Prostate gland (tissue), 2 donors: Measurements from ENCODE around the gene VSIG1. TPM values are rescaled to one million over a fixed set of nuclear protein-coding genes. Genes with fewer than 3 reads are reported as not detected.
A peak's percentile ranks its signal among the peaks of the same experiment; 100 is the strongest.

ENCODE experiments used
- DNase-seq: peaks from one replicate; pipeline ENCODE4 v3.0.0-alpha.2; 2019; ENCODE audit warnings: low spot score
- H3K27ac ChIP-seq, 2 donors: fragments of 200-600 bp; sonication (generic); 2 replicates each; pipeline ENCODE4 v1.5.1; 2017 to 2019
- H3K27me3 ChIP-seq: fragments of 200-600 bp; sonication (generic); replicated peaks from 2 replicates; pipeline ENCODE4 v1.5.1; 2019; ENCODE audit not compliant: insufficient read depth
- H3K36me3 ChIP-seq, 2 donors: fragments of 200-600 bp; sonication (generic); 1 replicate in 1 of 2; 2 replicates in 1 of 2; pipeline versions ENCODE4 v1.5.1 to v1.8.1; 2017 to 2019
- H3K4me1 ChIP-seq: fragments of 200-600 bp; sonication (generic); replicated peaks from 2 replicates; pipeline ENCODE4 v1.5.1; 2019
- H3K4me3 ChIP-seq, 2 donors: fragments of 200-600 bp; sonication (generic); 2 replicates each; pipeline ENCODE4 v1.5.1; 2017 to 2019
- H3K9me3 ChIP-seq: fragments of 200-600 bp; sonication (generic); 2 replicates; pipeline ENCODE4 v1.5.1; 2017
- CTCF ChIP-seq, 4 experiments: fragments of 200-600 bp in 2 of 4; fragments of 450-650 bp in 2 of 4; sonication (generic) in 2 of 4; IDR thresholded peaks; 1 replicate in 3 of 4; 2 replicates in 1 of 4; pipeline ENCODE4 v1.5.1; 2016 to 2019; ENCODE audit warnings: antibody characterized with exemption in 4 of 4, mild to moderate bottlenecking in 2 of 4, moderate library complexity in 2 of 4
- POLR2A ChIP-seq: fragments of 450-650 bp; IDR thresholded peaks from one replicate; pipeline ENCODE4 v1.6.1; 2016; ENCODE audit warnings: antibody characterized with exemption, mild to moderate bottlenecking
- POLR2AphosphoS5 ChIP-seq: sonication (generic); formaldehyde crosslinking; IDR thresholded peaks from one replicate; pipeline ENCODE4 v1.6.1; 2017; ENCODE audit warnings: antibody characterized with exemption
- WGBS: methylation state at CpG from one replicate; pipeline ENCODE4 v1.1.5; 2018; 5-methylcytosine and 5-hydroxymethylcytosine counted together
- intact Hi-C: fragments of 100-400 bp; cut with DNase I; formaldehyde crosslinking; loops from one replicate; pipeline ENCODE4 v1.14.2; 2022
- total RNA-seq, 2 donors: library from RNA; depleted of rRNA; stranded (reverse); fragments of >200 nt; gene quantifications; one replicate each; pipeline ENCODE4 v1.1.0, GENCODE V29; 2016

VSIG1 gene
- total RNA-seq, 2 donors from 2014 or later: 0.41 to 250 TPM

- peak overlapping the region; percentile 51 to 52 for H3K4me3 ChIP-seq
- H3K36me3 ChIP-seq: no peaks in the 10 kb centered on the region
- peak overlapping the region; percentile 79 to 86 for H3K27ac ChIP-seq
- WGBS: 2% methylated on average over 15 of the region's 20 CpGs
- H3K9me3 ChIP-seq: no peaks in the 10 kb centered on the region
- intact Hi-C loops: no loop called here
- TF ChIP-seq POLR2AphosphoS5 (no peak), CTCF (IDR thresholded peaks at IDR 0.05) (no peak), POLR2A (no peak)
- H3K27me3 ChIP-seq: no peaks in the 10 kb centered on the region
- H3K4me1 ChIP-seq: no peaks in the 10 kb centered on the region
- DNase-seq: no peak
Measured at GRCh38 chrX:108090491-108091263, 45.8 kb downstream of the VSIG1 start.

DNA sequence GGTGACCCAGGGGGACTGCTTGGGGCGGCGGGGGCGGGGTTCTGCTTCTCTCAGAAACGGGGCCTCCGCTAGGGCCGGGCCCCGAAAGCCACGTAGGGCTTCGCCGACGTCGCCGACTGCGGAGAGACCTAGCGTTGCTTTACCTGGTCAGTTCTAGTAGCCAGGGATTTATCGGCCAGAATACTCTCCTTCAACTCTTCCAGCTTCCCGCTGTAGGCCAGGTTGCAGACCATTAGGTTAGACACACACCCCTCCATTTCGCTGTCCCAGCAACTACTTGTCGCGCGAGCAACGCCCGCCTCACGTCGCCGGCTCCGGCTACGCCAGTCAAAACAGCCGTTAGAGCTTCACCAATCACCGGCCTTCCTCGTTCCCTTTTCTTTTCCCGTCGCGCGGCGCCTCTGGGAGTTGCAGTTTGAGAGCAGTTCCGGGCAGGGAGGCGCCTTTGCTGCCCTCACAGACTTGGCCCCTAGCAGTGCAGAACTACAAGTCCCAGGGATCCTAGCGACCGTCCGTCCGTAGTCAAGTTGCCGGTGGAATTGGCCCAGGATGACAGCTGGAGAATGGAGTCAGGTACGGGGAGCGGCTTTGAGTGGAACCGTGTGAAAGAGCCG is 46.5 kb downstream of the VSIG1 start, which contains the start of the genes ATG4A and PSMD10:
TSS of gene ATG4A (plus strand) at position 515 of the 614 bp plus-strand sequence. CDS start at position 564, 49 bp downstream.
TSS of gene PSMD10 (minus strand) at position 279 of the 614 bp plus-strand sequence. CDS start at position 257, 22 bp downstream.
- TF ChIP-seq POLR2A: peak; percentile 78
- TF ChIP-seq POLR2AphosphoS5: peak; percentile 88
- TF ChIP-seq CTCF (IDR thresholded peaks at IDR 0.05): peak in 1 of 4 experiments; percentile 34
- H3K9me3 ChIP-seq: no peaks in the 10 kb centered on the region
- peak within 1 kb of the TSS; percentile 79 to 86 for H3K27ac ChIP-seq
- WGBS: 0% methylated on average over 27 of the region's 47 CpGs
- H3K4me1 ChIP-seq: no peaks in the 10 kb centered on the region
- H3K27me3 ChIP-seq: no peaks in the 10 kb centered on the region
- H3K4me3 ChIP-seq: peak within 1 kb of the TSS; percentile 51 to 52
- no peaks in the 10 kb centered on the region for H3K36me3 ChIP-seq
- intact Hi-C loops: no loop called here
- DNase-seq: peak; percentile 93

DNA sequence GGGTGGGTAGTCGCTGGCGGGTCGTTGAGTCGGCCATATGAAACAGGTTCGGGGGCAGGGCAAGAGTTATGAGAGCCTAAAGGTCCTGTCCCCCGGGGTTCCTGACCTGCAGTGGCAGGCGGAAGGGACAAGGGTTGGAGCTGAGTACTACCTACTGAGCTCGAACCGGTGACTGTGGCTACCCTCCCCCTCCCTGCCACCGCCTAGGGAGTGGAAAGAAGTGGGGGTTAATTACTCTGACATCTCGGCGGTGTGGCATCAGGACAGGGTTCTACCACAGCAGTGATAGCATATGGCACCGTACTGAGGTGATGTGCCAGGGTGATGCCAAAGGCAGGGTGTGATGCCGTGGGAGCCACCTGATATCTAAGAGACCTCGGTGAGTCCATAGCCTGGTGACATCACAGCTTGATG is 47.0 kb downstream of the VSIG1 start:
- DNase-seq: no peak
- intact Hi-C loops: no loop called here
- Histone ChIP-seq H3K4me3 (peak overlapping the region; percentile 51 to 52), H3K36me3 (no peaks in the 10 kb centered on the region), H3K9me3 (no peaks in the 10 kb centered on the region), H3K27me3 (no peaks in the 10 kb centered on the region), H3K27ac (peak overlapping the region; percentile 56 to 79), H3K4me1 (no peaks in the 10 kb centered on the region)
- WGBS: 2% methylated on average over 15 of the region's 15 CpGs
- TF ChIP-seq CTCF (IDR thresholded peaks at IDR 0.05) (no peak), POLR2AphosphoS5 (no peak), POLR2A (no peak)

DNA sequence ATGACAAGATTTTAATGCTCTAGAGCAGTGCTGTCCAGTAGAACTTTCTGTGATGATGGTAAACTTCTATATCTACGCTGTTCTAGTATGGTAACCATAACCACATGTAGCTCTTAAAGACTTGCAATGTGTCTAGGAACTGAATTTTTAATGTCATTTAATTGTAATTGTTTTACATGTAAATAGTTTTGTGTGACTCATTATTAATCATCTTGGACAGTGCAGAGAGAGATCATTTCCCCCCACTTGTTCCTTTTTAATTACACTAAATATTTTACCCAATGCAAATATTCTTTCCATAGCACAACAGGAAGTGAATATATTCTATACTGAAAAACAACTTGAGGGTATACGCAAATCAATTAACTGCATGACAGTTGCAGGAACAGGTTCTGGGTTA is 52.5 kb downstream of the VSIG1 start:
- no peak for DNase-seq
- H3K4me3 ChIP-seq: no peak overlapping the region
- H3K9me3 ChIP-seq: no peaks in the 10 kb centered on the region
- intact Hi-C loops: no loop called here
- no peak overlapping the region for H3K27ac ChIP-seq
- H3K4me1 ChIP-seq: no peaks in the 10 kb centered on the region
- 100% methylated on average over 2 of the region's 2 CpGs for WGBS
- H3K36me3 ChIP-seq: no peaks in the 10 kb centered on the region
- no peaks in the 10 kb centered on the region for H3K27me3 ChIP-seq
- TF ChIP-seq POLR2A (no peak), CTCF (IDR thresholded peaks at IDR 0.05) (no peak), POLR2AphosphoS5 (no peak)
